GM12891 (cell line): ENCODE measurements around the gene KEL.

ENCODE experiments used
- POLR2AphosphoS5 ChIP-seq: IDR thresholded peaks from 2 replicates; pipeline ENCODE4 v1.6.1; 2011; ENCODE audit warnings: low read depth, low read length, control low read depth
- SPI1 ChIP-seq: IDR thresholded peaks from 2 replicates; pipeline ENCODE4 v1.6.1; 2011; ENCODE audit warnings: low read depth, low read length, control low read depth

DNA sequence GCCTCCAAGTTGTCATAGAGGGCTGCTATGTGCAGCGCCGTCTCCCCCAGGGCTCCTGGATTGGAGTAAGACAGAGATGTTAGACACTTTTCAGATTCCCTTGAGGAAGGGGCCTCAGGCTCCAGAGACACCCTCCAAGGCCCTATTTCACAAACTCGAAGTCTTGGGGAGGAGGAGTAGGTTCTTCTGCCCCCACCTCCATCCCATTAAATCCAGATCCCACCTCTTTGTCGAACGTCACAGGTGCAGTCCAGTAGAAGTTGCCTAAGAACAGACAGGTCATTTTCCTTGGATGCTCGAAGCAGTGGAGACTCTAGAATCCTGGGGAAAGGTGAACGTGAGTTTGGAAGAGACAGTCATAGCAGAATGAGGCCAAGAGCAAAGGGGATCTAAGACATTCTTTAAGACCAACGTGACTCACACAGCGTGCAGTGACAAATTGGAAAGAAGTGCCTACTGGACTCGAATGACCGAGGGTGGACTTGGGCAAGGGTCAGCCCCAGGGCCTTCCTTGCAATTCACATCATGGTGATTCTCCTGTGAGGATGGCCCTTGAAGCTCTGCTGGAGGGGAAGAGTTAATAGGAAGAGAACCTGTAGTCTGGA is 31.9 kb downstream of the KEL start:
- TF ChIP-seq POLR2AphosphoS5 (no peak), SPI1 (no peak)
